ENCODE data around the gene PKP3.
"Not testable (repeated sequence)": the region's sequence is repeated elsewhere in the genome, so short reads cannot be mapped to it uniquely, and the experiment has no call there.

PKP3 gene

DNA sequence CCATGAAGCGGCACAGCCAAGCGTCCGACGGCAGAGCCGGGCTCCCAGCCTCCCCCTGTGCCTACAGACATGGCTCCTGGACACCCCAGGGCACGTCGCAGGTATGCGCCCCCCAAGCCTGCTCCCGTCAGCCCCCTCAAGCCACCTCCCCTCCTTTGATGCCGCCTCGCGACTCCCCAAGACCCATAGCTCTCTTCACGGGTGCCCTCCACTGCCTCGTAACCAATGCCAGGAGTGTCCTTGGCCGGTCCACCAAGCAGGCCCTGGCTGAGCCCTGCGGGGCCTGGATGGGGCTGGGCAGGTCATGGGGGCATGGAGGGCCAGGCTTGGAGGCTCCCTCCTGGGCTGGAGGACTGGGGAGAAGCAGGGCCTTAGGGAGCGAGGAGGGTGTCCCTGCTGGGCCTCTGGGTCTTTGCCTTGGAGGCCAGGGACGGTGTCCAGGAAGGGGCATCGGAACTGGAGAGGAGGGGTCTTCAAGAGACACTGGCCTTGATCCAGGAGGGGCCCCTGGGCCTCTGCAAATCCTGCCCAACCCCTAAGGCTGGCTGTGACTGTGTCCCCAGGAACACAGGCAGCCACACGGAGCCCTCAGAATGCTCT is 38.6 kb downstream of the PKP3 start:
- DNase-seq, result no peak

DNA sequence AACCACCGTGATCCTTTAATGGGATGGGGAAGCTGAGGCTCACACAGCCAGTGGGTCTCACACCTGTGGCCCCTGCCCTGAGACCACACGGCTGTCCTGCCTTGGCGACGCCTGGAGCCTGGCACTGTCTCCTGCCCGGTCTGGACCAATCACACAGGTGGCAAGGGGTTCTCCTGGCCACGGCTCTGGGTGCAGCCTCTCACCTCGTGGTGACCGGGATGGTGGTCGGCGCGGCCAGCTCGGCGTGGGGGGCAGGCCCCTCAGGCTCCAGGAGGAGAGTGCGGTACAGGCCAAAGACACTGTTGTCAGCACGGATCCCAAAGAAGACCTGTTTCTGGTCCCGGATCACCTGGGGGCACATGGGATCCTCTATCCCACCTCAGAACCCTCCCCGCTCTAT is 39.1 kb downstream of the PKP3 start:
- DNase-seq, result no peak

DNA sequence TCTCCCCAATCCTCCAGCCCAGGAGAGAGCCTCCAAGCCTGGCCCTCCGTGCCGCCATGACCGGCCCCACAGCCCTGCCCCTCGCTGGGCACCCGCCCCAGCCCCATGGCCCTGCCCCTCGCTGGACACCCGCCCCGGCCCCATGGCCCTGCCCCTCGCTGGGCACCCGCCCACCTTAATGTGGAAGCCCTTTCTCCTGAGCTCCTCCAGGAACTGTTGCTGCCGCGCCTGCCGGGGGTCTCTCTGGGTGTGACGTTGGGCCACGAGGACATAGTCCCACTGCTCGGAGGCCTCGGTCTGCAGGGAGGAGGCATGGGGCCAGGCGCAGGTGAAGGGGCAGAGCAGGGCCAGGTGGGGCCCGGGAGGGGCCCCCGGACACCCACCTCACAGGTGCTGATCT is 39.6 kb downstream of the PKP3 start:
- no peak for DNase-seq

DNA sequence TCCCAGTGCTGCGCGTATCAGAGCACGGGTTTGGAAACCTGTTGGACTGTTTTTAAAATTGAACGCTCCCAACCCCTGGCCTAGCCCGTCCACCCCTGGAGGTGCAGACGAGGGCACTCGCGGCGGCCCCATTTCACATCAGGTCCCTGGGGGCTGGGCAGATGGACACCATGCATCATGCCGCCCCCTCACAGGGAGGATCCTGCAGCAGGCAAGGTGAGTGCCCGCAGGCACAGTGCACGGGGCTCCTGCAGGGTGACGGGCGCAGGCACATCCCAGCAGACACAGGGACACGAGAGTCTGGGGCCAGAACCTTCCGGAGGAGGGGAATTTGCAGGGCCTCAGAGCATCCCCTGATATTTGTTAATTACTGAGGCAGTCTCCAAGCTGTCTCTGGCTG is 40.5 kb downstream of the PKP3 start:
- DNase-seq, result no peak

DNA sequence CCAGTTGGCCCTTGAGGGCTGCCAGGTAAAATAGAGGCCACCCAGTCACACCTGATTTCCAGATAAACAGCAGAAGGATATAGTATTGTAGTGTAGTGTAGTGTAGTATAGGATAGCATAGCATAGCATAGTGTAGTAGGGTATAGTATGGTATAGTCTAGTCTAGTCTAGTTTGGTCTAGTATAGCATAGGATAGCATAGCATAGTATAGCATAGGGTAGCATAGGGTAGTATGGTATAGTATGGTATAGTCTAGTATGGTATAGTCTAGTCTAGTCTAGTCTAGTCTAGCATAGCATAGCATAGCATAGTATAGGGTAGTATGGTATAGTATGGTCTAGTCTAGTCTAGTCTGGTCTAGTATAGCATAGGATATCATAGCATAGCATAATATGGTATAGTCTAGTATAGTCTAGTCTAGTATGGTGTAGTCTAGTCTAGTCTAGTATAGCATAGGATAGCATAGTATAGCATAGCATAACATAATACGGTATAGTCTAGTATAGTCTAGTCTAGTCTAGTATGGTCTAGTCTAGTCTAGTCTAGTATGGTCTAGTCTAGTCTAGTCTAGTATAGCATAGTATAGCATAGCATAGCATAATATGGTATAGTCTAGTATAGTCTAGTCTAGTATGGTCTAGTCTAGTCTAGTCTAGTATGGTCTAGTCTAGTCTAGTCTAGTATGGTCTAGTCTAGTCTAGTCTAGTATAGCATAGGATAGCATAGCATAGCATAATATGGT is 41.2 kb downstream of the PKP3 start:
- not testable (repeated sequence) for DNase-seq

DNA sequence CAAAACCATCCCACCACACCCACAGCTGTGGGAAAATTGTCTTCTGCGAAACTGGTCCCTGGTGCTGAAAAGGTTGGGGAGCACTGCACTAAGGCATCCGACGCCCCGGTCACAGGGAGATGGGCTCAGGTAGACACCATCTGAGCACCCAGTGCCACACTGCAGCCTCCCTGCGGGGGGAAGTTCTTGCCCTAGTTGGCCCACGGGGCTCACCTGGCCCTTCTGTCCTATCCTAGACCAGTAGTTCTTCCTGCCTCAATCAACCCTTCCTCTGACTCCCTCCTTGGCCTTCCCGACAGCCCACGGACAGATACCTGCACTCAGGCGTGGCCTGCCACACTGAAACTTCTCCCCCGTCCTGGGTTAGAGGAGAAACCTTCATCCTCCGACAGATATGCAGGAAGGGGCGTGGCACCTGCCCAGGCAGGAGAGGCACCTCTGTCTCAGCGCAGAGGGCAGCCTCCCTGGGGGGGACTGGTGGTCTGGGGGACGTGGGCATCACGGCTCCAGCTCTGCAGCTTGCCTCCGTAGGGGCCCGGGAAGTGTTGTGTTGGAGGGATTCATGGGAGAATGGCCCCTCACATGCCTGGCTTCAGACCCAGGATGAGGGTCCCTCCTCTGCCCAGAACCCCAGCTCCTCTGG is 43.3 kb downstream of the PKP3 start:
- DNase-seq, result no peak

DNA sequence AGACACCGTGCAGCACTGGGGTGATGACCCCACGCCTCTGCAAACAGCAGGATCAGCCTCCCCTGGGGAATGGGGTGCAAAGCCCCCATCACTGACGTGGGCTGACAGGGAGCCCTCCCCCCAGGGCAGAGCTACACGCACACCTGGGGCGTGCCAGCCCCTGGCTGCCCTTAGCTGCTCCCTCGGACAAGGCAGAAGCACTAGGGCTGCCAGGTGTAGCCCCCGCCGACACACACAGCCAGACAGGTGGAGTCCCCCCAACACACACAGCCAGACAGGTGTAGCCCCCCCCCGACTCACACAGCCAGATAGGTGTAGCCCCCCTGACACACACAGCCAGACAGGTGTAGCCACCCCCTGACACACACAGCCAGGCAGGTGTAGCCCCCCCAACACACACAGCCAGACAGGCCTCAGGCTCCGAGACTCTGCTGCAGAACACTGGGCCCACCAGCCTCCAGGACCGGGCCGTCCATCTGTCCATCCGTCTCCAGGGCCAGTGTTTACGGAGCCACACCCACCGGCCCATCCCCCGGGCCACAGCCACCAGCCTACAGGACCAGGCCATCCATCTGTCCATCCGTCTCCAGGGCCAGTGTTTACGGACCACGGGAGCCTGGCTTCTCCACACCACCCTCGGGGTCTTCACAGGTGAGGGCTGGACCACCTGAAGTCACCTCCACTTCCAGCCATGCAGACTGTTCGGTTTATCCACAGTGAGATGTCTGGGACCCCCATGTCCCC is 44.3 kb downstream of the PKP3 start:
- no peak for DNase-seq

DNA sequence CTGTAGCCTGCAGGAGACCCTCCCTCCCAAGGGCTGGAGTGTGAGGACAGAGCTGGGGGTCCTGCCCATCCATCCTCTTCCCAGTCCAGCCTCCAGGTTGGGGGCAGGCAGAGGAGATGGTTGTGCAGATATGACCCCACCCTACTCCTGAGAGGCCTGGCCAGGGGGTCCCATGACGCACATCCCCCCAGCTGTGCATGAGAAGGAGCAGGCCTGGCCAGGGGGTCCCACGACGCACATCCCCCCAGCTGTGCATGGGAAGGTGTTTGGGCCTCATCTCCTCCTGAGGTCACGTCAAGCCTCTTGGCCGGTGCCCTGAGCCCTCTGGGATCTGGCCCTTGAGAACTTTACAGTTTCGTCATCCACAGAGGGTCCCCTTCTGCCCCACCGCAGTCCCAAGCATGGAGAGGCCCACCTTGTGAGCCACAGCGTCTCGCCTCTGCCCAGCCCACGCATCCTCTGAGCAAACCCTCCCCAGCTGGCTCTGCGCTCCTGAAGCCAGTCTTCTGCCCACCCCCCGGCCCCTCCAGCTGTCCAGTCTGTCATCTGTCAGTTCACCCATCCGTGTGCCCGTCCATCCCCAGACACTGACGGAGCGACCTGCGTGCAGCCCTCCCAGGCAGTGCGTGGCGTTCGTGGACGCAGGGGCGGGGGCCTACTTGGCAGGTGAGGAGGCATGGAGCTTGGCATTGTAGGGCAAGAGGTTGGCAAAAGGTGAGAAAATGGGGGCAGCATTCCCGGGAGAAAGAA is 45.5 kb downstream of the PKP3 start:
- DNase-seq, result no peak

DNA sequence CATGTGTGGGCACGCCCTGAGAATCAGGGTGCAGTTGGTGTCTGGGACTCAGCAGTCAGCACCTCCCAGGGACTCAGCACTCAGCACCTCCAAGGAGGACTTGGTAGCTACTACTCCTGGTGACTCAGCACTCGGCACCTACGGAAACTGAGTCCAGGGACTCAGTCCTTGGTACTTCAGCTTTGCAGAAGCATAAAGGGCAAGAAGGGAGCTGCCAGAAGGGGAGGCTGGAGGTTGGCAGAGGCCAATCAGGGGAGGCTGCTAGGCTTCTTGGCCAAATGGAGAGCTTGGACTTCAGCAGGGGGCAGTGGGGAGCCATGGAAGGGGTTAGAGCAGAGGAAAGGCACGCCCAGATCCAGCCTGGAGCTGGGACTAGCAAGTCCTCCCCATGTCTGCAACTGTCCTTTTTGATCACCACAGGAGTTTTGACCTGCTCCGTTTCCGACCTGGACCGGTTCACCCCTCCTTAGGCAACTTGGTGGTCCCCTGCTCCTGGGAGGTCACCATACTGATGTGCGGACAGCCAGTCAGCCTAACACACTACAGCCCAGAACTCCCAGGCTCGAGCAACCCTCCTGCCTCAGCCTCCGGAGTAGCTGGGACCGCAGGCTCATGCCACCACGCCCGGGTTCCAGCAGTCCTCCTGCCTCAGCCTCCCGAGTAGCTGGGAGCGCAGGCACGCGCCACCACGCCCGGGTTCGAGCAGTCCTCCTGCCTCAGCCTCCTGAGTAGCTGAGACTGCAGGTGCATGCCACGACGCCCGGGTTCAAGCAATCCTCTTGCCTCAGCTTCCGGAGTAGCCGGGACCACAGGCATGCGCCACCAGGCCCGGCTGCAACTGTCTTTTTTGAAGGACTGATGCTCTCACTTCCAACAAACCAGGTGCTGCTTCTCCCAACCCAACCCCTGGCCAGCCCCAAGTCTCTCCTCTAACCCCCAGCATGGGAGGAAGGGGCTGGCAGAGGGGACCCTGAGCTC is 46.3 kb downstream of the PKP3 start:
- DNase-seq, result no peak

DNA sequence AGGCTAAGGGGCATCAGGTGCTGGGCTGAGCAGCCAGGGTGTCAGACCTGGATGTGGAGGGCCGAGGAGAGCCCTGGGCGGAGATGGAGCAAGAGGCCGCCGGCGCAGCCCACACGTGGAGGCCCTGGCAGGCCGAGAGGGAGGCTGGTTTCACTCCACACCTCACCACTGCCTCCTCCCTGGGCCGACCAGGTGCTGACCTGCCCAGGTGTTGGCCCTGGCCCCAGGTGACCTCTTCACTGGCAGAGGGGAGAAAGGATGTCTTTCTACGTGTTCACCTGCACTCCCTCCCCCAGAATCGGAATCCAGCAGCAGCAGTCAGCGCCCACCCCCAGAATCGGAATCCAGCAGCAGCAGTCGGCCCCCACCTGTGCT is 47.0 kb downstream of the PKP3 start:
- no peak for DNase-seq

DNA sequence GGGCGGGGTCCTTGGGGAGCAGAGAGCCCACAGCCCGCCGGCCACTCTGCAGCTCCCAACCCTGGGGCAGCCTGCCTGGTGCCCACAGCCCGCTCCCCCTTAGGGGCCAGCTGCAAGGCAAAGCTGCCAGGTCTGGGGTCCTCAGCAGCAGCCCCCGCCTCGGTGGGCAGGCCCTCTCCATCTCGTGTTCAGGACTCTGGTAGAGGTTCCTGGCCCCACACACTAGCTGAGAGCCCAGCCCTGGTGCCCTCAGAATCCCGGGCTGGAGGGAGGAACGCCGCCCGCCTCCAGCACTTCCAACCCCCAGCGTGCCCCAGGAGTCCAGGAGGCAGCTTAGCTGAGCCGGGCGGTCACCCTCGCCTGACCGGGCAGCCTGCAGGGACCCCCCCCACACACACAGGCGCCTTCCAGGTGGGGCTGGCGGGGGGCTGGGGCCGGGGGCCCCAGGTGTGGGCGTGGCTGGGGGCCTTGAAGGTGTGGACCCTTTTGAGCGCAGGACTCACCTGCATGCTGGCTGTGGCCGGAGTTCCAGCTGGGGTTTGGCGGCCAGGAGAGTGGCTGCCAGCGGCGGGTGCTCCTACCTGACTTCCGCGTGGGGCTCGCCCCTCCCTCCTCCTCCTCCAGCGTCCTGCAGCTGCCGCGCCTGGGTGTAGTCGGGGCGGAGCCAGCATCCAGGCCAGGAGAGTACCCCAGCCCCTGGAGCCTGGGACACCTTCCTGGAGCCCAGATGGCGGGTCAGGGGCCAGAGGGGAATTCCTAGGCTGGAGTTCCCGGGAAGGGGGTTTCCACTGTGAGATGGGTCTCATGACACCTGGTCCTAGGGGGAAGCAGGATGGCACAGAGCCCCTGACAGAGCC is 47.6 kb downstream of the PKP3 start, which contains the start of gene ANO9:
Gene ANO9 (minus strand): TSS at position 594 of the 857 bp plus-strand sequence. CDS start 85 bp downstream, at position 509.
- no peak for DNase-seq

DNA sequence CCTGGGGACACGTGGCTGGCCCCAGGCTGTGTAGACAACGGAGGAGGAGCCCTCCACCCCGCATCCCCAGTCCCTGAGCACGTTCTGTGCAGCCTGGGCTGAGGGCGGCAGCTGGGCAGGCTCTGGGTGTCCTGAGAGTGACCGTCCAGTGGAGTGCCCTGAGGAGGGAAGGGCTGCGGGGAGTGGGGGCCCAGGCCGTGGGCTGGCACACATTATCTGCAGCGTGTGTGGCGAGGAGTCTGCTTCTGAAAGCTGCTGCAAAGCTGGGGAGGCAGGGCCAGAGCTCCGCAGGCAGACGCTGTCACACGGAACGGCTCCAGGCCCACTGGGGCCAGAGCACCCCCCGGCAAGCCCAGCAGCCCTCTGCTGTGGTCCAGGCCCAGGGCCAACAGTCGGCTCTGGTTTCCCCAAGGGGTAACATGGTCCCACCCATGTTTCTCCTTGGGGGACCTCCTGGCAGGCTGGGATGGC is 48.6 kb downstream of the PKP3 start:
- no peak for DNase-seq

DNA sequence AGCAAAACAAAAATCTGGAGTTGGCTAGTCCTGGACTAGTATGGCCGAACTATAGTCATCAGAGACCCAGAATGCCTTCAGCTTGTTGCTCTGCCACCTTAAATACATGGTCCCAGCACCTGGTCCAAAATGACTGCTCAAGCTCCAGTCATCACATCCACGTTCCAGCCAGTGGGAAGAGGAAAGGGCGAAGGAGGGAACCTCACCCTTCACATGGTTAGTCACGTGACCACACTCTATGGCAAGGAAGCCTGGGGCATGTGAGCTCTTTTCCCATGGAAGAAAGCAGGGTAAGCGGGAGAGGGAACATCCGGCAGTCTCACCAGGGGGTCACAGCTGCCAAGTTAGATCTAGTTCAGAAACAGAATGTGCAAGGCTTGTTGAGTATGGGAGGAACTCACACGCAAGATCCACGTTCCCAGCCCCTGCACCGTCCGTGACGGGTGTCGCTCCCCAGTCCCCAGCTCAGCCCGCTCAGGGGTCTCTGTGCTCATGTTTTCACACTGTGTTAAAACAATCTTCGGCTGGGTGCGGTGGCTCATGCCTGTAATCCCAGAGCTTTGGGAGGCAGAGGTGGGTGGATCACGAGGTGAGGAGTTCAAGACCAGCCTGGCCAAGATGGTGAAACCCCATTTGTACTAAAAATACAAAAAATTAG is 49.7 kb downstream of the PKP3 start:
- no peak for DNase-seq

DNA sequence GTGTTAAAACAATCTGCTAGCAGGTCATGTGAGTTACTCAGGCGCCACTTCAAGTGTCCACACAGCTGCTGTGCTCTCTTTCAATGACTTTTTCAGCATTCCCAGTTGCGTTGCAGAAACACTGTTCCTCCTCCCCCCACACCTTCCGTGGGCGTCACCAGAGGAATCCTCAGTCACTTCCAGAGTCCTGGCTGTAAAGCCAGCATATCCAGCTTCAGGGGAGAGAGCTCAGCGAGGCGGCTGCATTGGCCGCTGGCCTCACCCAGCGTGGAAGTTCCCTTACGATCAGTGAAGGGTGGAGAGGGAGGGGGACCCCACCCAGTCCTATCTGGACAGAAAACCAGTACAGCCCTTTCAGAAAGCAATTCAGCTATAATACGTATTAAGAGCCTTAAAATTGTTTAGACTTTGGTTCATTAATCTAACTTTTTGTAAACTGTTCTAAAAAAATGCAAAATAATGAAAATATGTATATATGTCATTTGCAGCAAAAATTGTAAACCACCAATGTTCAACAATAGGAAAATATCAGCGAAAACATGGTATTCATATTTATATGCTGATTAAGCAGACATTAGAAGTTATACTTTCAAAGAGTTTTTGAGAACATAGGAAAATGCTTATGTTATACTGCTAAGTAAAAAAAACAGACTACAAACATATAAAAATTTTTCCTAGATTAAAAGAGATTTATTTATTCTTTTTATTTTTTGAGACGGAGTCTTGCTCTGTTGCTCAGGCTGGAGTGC is 50.6 kb downstream of the PKP3 start:
- no peak for DNase-seq

DNA sequence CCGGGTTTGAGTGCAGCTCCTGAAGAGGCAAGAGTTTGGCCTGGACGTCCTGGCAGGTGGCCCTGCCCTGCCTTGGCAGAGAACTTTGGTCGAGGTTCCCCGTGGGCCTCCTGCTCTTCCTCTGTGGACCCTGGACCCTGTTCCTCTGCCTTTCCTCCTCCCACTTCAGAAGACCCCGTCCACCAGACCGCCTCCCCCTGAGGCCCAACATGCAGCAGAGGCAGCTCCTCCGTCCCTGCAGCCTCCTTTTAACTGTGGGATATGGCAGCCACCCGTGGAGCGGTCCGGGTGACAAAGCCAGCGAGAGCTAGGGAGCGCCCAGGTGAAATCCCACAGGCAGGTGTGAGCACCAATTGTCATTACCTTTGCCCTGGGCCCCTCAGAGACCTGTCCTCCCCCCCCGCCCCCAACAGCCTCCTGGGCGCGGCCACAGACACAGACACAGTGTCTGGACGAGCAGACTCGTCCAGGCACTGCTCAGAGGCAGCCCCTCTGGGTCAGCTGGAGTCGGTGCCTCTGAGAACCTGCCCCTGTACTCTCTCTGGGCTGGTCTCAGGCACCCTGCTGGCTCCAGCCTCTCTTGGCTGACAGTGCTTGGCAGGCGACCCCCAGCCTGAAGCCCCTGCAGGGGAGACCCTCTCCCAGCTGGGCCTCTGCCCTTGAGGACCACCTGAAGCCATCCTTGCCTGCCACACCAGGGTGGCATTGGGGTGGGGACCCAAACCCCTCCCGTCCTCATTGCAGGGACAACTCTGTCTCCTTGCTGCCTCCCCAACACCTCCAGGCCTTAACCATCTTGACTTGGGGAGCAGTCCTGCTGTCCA is 52.0 kb downstream of the PKP3 start:
- DNase-seq, result no peak

DNA sequence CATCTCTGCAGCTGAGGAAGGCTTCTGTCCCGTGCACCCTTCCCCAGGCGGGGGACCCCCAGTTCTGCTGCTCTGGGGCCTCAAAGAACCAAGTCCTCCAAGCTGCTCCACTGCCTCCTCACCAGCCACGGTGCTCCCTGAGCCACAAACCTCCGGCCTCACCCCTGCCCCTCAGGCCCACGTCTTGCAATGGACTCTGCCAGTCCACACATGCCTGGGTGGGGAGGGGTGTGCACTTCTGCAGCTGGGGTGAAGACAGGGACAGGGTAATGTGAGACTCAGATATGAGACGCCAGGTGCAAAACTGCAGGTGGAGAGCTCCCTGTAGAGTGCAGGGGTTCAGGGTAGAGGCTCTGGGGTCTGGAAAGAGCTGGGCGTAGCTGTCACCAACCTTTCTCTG is 52.9 kb downstream of the PKP3 start:
- no peak for DNase-seq

DNA sequence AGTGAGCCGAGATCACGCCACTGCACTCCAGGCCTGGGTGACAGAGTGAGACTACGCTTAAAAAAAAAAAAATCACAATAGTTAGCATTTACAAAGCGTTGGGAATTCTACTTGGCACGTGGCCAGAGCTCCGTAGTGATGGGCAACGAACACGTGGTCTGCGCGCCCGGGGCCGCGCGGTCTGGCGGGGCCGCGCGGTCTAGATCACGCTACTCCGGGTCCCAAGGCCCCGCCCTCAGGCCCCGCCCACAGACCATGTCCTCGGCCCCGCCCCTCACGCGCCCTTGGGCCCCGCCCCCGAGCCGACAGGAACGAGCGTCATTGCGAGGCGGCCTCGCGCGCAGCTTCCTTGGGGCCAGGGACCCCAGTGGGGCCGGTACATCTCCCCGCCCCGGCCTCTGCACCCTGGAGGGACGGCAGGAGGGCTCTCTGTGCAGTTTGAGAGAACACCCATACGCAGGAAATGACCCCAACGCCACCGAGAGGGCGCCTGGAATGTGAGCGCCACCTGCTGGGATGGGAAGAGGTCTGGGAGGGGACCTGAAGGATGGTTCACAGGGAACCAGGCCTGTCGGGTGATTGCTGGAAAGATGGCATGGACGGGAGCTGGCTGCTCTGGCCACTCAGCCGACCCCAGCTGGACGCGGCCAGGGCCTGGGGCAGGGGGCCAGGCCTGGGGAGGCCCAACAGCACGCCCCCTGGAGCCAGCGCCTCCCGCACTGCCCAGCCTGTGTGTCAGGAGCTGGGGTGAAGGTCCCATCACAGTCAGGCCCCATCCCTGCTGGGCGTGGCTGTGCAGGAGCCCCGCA is 54.1 kb downstream of the PKP3 start:
- peak; percentile 47 for DNase-seq

All from GF-D8 (cell line).